K562 (cell line): ENCODE data around the gene HAPSTR1. TPM values are rescaled to one million over a fixed set of nuclear protein-coding genes. Genes with fewer than 3 reads are reported as not detected.

Experiments used
- CHCHD3 ChIP-seq: fragments of 250-450 bp; sonication (Bioruptor Pico); IDR thresholded peaks from 2 replicates; pipeline ENCODE4 v2.1.2; 2022; ENCODE audit warnings: mild to moderate bottlenecking
- GABPA ChIP-seq: fragments of 200-800 bp; sonication (Bioruptor generic); conservative IDR thresholded peaks from 2 replicates; pipeline ENCODE4 v1.6.1; 2016; ENCODE audit warnings: low read depth, missing genetic modification characterization, missing compliant biosample characterization
- GTF2B ChIP-seq: IDR thresholded peaks from 2 replicates; pipeline ENCODE4 v1.6.1; 2011; ENCODE audit not compliant: insufficient read length; ENCODE audit errors: extremely low read depth
- HNRNPK ChIP-seq: fragments of 200-400 bp; formaldehyde crosslinking; IDR thresholded peaks from one replicate; pipeline ENCODE4 v1.6.1; 2018; ENCODE audit warnings: mild to moderate bottlenecking, low read depth, low read length; ENCODE audit not compliant: poor library complexity, severe bottlenecking
- JUN ChIP-seq, 2 experiments: sonication (generic) in 1 of 2; formaldehyde crosslinking in 1 of 2; IDR thresholded peaks; 2 replicates each; pipeline versions ENCODE4 v1.6.1 to v1.8.0; 2012 to 2022; ENCODE audit warnings: borderline replicate concordance in 2 of 2, mild to moderate bottlenecking in 2 of 2, improper control_type of control experiment in 1 of 2, low read depth in 1 of 2, low read length in 1 of 2, missing genetic modification reagents in 1 of 2
- LEF1 ChIP-seq: fragments of 450-650 bp; IDR thresholded peaks from 2 replicates; pipeline ENCODE4 v1.6.1; 2016; ENCODE audit warnings: mild to moderate bottlenecking
- NEUROD1 ChIP-seq: fragments of 150-350 bp; IDR thresholded peaks from 2 replicates; pipeline ENCODE4 v1.6.1; 2014; ENCODE audit warnings: borderline replicate concordance, low read length, low read depth; ENCODE audit not compliant: partially characterized antibody
- PHTF2 ChIP-seq: fragments of 250-450 bp; sonication (Bioruptor Pico); IDR thresholded peaks from 2 replicates; pipeline ENCODE4 v1.5.0; 2021; ENCODE audit warnings: mild to moderate bottlenecking
- PML ChIP-seq: IDR thresholded peaks from 2 replicates; pipeline ENCODE4 v1.6.1; 2012; ENCODE audit warnings: low read length, inconsistent platforms
- RNF219 ChIP-seq: fragments of 250-450 bp; sonication (Bioruptor Pico); IDR thresholded peaks from 2 replicates; pipeline ENCODE4 v1.5.0; 2022; ENCODE audit warnings: mild to moderate bottlenecking
- SAFB2 ChIP-seq: fragments of 200-400 bp; formaldehyde crosslinking; IDR thresholded peaks from 2 replicates; pipeline ENCODE4 v1.6.1; 2018; ENCODE audit warnings: borderline replicate concordance, low read length, low read depth, moderate library complexity; ENCODE audit not compliant: severe bottlenecking
- SMAD2 ChIP-seq: fragments of 150-350 bp; IDR thresholded peaks from 2 replicates; pipeline ENCODE4 v1.6.1; 2014; ENCODE audit warnings: low read depth, mild to moderate bottlenecking, low read length
- STAT5A ChIP-seq: IDR thresholded peaks from 2 replicates; pipeline ENCODE4 v1.6.1; 2012; ENCODE audit warnings: low read length, inconsistent platforms, borderline replicate concordance
- TCF7L2 ChIP-seq: fragments of 150-350 bp; IDR thresholded peaks from 2 replicates; pipeline ENCODE4 v1.6.1; 2016; ENCODE audit warnings: low read depth, mild to moderate bottlenecking, low read length, moderate library complexity
- YY1 ChIP-seq, 3 experiments: IDR thresholded peaks; 2 replicates each; pipeline ENCODE4 v1.6.1; 2011; ENCODE audit warnings: low read length in 2 of 3, mild to moderate bottlenecking in 2 of 3, moderate library complexity in 2 of 3, borderline replicate concordance in 1 of 3, control low read depth in 1 of 3, low read depth in 1 of 3; ENCODE audit not compliant: insufficient read depth in 3 of 3, insufficient replicate concordance in 2 of 3, control insufficient read depth in 1 of 3, insufficient read length in 1 of 3; ENCODE audit errors: extremely low read depth in 1 of 3
- ZBTB17 ChIP-seq: fragments of 450-650 bp; formaldehyde crosslinking; IDR thresholded peaks from 2 replicates; pipeline ENCODE4 v1.4.0; 2020; ENCODE audit warnings: mild to moderate bottlenecking
- ZBTB33 ChIP-seq: sonication (generic); formaldehyde crosslinking; IDR thresholded peaks from 2 replicates; pipeline ENCODE4 v1.8.1; 2023; ENCODE audit warnings: mild to moderate bottlenecking, missing genetic modification reagents
- ZC3H4 ChIP-seq: sonication (generic); formaldehyde crosslinking; IDR thresholded peaks from 2 replicates; pipeline ENCODE4 v1.9.0; 2021; ENCODE audit warnings: missing genetic modification reagents, borderline replicate concordance
- ZNF212 ChIP-seq: fragments of 450-650 bp; formaldehyde crosslinking; IDR thresholded peaks from 2 replicates; pipeline ENCODE4 v1.4.0; 2020; ENCODE audit warnings: mild to moderate bottlenecking
- polyA plus RNA-seq, 8 experiments: library from polyadenylated mRNA; depleted of rRNA in 4 of 8; stranded (reverse) in 5 of 8; unstranded in 3 of 8; fragments of >200 nt; fragmentation: Nextera tagmentation in 2 of 8; fragmentation: Illumina TruSeq in 1 of 8; extraction: Ambion mirVana in 2 of 8; extraction: Trizol in 1 of 8; gene quantifications; 2 replicates each; pipeline versions ENCODE4 v1.2.1 to v1.2.3, GENCODE V29; 2011 to 2014; ENCODE audit warnings: inconsistent platforms in 1 of 8, missing spikeins in 1 of 8
- total RNA-seq, 7 experiments: library from RNA; depleted of rRNA in 6 of 7; stranded (reverse); fragments of >200 nt in 6 of 7; fragmentation: Illumina TruSeq in 2 of 7; extraction: Trizol in 2 of 7; gene quantifications; 2 replicates each; pipeline versions ENCODE4 v1.2.1 to v1.2.3, GENCODE V29; 2011 to 2021; ENCODE audit warnings: low replicate concordance in 1 of 7

Gene HAPSTR1
- total and polyA plus RNA-seq, 9 of the 15 experiments (the other 6 are each of a cell fraction or from before 2014, with no cell fraction given): 10.8 to 67.9 (median 36.5) TPM

- TF ChIP-seq RNF219 (CRISPR knock-in tag) (no peak), YY1 (IDR thresholded peaks at IDR 0.05; ENCODE audit: borderline replicate concordance in 1 of 3, control insufficient read depth in 1 of 3, extremely low read depth in 1 of 3, insufficient read depth in 3 of 3, insufficient read length in 1 of 3, insufficient replicate concordance in 2 of 3, low read depth in 1 of 3, low read length in 2 of 3) (peak in 2 of 3 experiments; percentile 80 to 87), SMAD2 (no peak), STAT5A (no peak), PML (peak; percentile 53; the same call in 1 of the 2 replicates), ZNF212 (CRISPR knock-in tag) (no peak), TCF7L2 (peak; percentile 49; the same call in 1 of the 2 replicates), CHCHD3 (CRISPR knock-in tag) (peak; percentile 93), SAFB2 (no peak), ZC3H4 (no peak), HNRNPK (no peak), GTF2B (no peak), JUN (IDR thresholded peaks at IDR 0.05; ENCODE audit: borderline replicate concordance, low read depth, low read length) (peak; percentile 8; the same call in 1 of the 2 replicates), JUN (CRISPR knock-in tag; IDR thresholded peaks at IDR 0.05; ENCODE audit: borderline replicate concordance) (peak; percentile 24; the same call in 1 of the 2 replicates), PHTF2 (CRISPR knock-in tag) (no peak), ZBTB17 (no peak), LEF1 (peak; percentile 71; the same call in 1 of the 2 replicates), GABPA (peak; percentile 67), ZBTB33 (CRISPR knock-in tag) (peak; percentile 66; the same call in 1 of the 2 replicates), NEUROD1 (peak; percentile 86)
Observed at GRCh38 chr16:9090960-9091866, at the start of gene HAPSTR1 (continued).
